Esophagus muscularis mucosa (tissue), 4 donors: ENCODE results near the gene DYNC2H1. TPM values are rescaled to one million over a fixed set of nuclear protein-coding genes. Genes with fewer than 3 reads are reported as not detected.

ENCODE experiments used
- DNase-seq: peaks from one replicate; pipeline ENCODE4 v3.0.0-alpha.2; 2017; ENCODE audit errors: extremely low spot score
- H3K27ac ChIP-seq, 4 donors: fragments of 200-600 bp; sonication (generic); replicated peaks in 1 of 4; 1 replicate in 3 of 4; 2 replicates in 1 of 4; pipeline ENCODE4 v1.5.1; 2016 to 2019; ENCODE audit warnings: mild to moderate bottlenecking in 1 of 4
- H3K27me3 ChIP-seq, 4 donors: fragments of 200-600 bp; sonication (generic); one replicate each; pipeline versions ENCODE4 v1.5.1 to v1.6.0; 2016 to 2019
- H3K36me3 ChIP-seq, 4 donors: fragments of 200-600 bp; sonication (generic); one replicate each; pipeline ENCODE4 v1.5.1; 2016 to 2019
- H3K4me1 ChIP-seq, 4 donors: fragments of 200-600 bp; sonication (generic); one replicate each; pipeline ENCODE4 v1.5.1; 2016 to 2019
- H3K4me3 ChIP-seq, 4 donors: fragments of 200-600 bp; sonication (generic); 1 replicate in 2 of 4; 2 replicates in 2 of 4; pipeline ENCODE4 v1.5.1; 2016 to 2019; ENCODE audit warnings: mild to moderate bottlenecking in 4 of 4, moderate library complexity in 1 of 4
- H3K9me3 ChIP-seq, 4 donors: fragments of 200-600 bp; sonication (generic); 1 replicate in 3 of 4; 2 replicates in 1 of 4; pipeline ENCODE4 v1.5.1; 2016 to 2019
- CTCF ChIP-seq, 3 experiments: fragments of 200-600 bp in 2 of 3; fragments of 450-650 bp in 1 of 3; sonication (generic) in 2 of 3; IDR thresholded peaks; one replicate each; pipeline ENCODE4 v1.5.1; 2017 to 2019; ENCODE audit warnings: antibody characterized with exemption in 3 of 3, mild to moderate bottlenecking in 2 of 3, moderate library complexity in 1 of 3
- EP300 ChIP-seq: sonication (generic); formaldehyde crosslinking; IDR thresholded peaks from one replicate; pipeline ENCODE4 v1.6.1; 2017; ENCODE audit warnings: antibody characterized with exemption
- POLR2A ChIP-seq: fragments of 450-650 bp; IDR thresholded peaks from one replicate; pipeline ENCODE4 v1.6.1; 2017; ENCODE audit warnings: antibody characterized with exemption, moderate library complexity, mild to moderate bottlenecking, low read depth
- POLR2AphosphoS5 ChIP-seq, 2 donors: sonication (generic); formaldehyde crosslinking; IDR thresholded peaks; one replicate each; pipeline ENCODE4 v1.6.1; 2017; ENCODE audit warnings: antibody characterized with exemption in 2 of 2
- WGBS: methylation state at CpG from one replicate; pipeline ENCODE4 v1.1.5; 2018; 5-methylcytosine and 5-hydroxymethylcytosine counted together
- intact Hi-C: fragments of 100-400 bp; cut with DNase I; formaldehyde crosslinking; loops from one replicate; pipeline ENCODE4 v1.15.1; 2023
- total RNA-seq, 4 donors: library from RNA; depleted of rRNA; stranded (reverse); fragments of >200 nt; gene quantifications; one replicate each; pipeline versions ENCODE4 v1.1.0 to v1.2.1, GENCODE V29; 2016

The DYNC2H1 gene
- total RNA-seq, 4 donors from 2014 or later: 9.2 to 14.5 (median 12.5) TPM

- H3K27ac ChIP-seq: no peak overlapping the region
- no peaks in the 10 kb centered on the region for H3K4me1 ChIP-seq
- H3K36me3 ChIP-seq: peaks cover 0 to 20% (median 2%) of the 10 kb centered on the region in 4 donors
- intact Hi-C loops: no loop called here
- DNase-seq: no peak
- no peak for TF ChIP-seq EP300
- no peak for TF ChIP-seq CTCF (IDR thresholded peaks at IDR 0.05)
- TF ChIP-seq POLR2AphosphoS5 (IDR thresholded peaks at IDR 0.05): no peak
- no peak for TF ChIP-seq POLR2A
- no peaks in the 10 kb centered on the region for H3K9me3 ChIP-seq
- no peaks in the 10 kb centered on the region for H3K27me3 ChIP-seq
- no peak overlapping the region for H3K4me3 ChIP-seq
These were observed 38.2 kb upstream of the DYNC2H1 start for GRCh38 chr11:103071008-103071407.

GRCh38 chr11:103076361-103076760 lies 32.9 kb upstream of the DYNC2H1 start:
- WGBS: 83% methylated on average over 3 of the region's 3 CpGs
- Histone ChIP-seq H3K27me3 (no peaks in the 10 kb centered on the region), H3K27ac (no peak overlapping the region), H3K4me1 (no peaks in the 10 kb centered on the region), H3K36me3 (peaks cover 6 to 53% (median 40%) of the 10 kb centered on the region in 4 donors), H3K9me3 (no peaks in the 10 kb centered on the region), H3K4me3 (no peak overlapping the region)
- intact Hi-C loops: no loop called here
- no peak for DNase-seq
- TF ChIP-seq POLR2AphosphoS5 (IDR thresholded peaks at IDR 0.05) (no peak), POLR2A (no peak), EP300 (no peak), CTCF (IDR thresholded peaks at IDR 0.05) (no peak)

DNA sequence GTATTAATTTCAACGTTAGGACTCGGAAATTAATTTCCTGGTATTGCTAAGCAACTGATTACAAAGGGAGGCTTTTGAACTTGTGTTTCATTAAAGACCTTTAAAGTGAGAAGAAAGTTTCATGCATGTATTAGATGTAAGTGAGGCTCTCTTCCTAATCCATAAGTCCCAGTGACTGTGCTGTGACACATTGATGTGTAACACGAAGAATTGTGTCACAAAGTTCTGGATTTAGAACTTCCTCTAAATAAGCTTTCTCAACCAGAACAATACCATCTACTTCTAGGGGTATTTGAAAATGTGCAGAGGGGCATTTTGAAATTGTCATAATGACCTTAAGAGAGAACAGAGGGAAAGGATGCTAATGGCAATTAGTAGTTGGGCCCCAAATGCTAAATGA lies 31.7 kb upstream of the DYNC2H1 start:
- Histone ChIP-seq H3K4me3 (no peak overlapping the region), H3K27me3 (no peaks in the 10 kb centered on the region), H3K4me1 (no peaks in the 10 kb centered on the region), H3K9me3 (no peaks in the 10 kb centered on the region), H3K27ac (no peak overlapping the region), H3K36me3 (peaks cover 9 to 60% (median 43%) of the 10 kb centered on the region in 4 donors)
- no peak for DNase-seq
- no peak for TF ChIP-seq POLR2AphosphoS5 (IDR thresholded peaks at IDR 0.05)
- TF ChIP-seq CTCF (IDR thresholded peaks at IDR 0.05): no peak
- no peak for TF ChIP-seq EP300
- WGBS: 86% methylated on average over 3 of the region's 3 CpGs
- intact Hi-C loops: no loop called here

DNA sequence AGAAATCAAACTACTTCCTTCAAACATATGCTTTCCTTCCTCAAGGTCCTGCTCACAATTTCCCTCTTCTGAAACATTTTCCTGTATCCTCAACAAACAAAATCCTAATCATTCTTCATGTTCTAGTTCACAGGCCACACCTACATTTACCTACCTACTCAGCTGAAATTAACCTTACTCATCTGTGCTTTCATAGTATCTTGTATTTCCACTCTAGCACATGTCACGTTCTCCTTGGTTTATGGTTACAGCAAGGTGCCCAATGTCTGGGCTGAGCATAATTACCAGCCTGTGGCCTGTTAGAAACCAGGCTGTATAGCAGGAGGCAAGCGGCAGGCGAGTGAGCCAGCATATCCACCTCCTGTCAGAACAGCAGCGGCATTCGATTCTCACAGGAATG lies 30.5 kb upstream of the DYNC2H1 start:
- intact Hi-C loops: no loop called here
- Histone ChIP-seq H3K9me3 (no peaks in the 10 kb centered on the region), H3K4me3 (no peak overlapping the region), H3K4me1 (no peaks in the 10 kb centered on the region), H3K27me3 (no peaks in the 10 kb centered on the region), H3K36me3 (peaks cover 9 to 64% (median 44%) of the 10 kb centered on the region in 4 donors), H3K27ac (no peak overlapping the region)
- TF ChIP-seq EP300: no peak
- TF ChIP-seq CTCF (IDR thresholded peaks at IDR 0.05): no peak
- no peak for TF ChIP-seq POLR2A
- TF ChIP-seq POLR2AphosphoS5 (IDR thresholded peaks at IDR 0.05): no peak
- 88% methylated on average over 5 of the region's 5 CpGs for WGBS
- DNase-seq: no peak

- 68% methylated on average over 1 of the region's 1 CpG for WGBS
- no peak overlapping the region for H3K4me3 ChIP-seq
- H3K36me3 ChIP-seq: peaks cover 9 to 70% (median 44%) of the 10 kb centered on the region in 4 donors
- no peak overlapping the region for H3K27ac ChIP-seq
- no peaks in the 10 kb centered on the region for H3K27me3 ChIP-seq
- intact Hi-C loops: no loop called here
- DNase-seq: no peak
- TF ChIP-seq EP300 (no peak), POLR2A (no peak), POLR2AphosphoS5 (IDR thresholded peaks at IDR 0.05) (no peak)
- no peaks in the 10 kb centered on the region for H3K4me1 ChIP-seq
- no peaks in the 10 kb centered on the region for H3K9me3 ChIP-seq
These were observed 29.4 kb upstream of the DYNC2H1 start for GRCh38 chr11:103079833-103080232.
